IPS DF 4.7 (cell line): Measurements from ENCODE around the gene DIO3.

Source experiments
- DNase-seq: peaks from one replicate; pipeline ENCODE4 v3.0.0-alpha.2; 2013; ENCODE audit warnings: low spot score; ENCODE audit errors: extremely low read depth

Gene DIO3

GRCh38 chr14:101561145-101561896 is at the start of gene DIO3:
DIO3 (plus strand) TSS chr14:101561495.
- DNase-seq, result no peak

DNA sequence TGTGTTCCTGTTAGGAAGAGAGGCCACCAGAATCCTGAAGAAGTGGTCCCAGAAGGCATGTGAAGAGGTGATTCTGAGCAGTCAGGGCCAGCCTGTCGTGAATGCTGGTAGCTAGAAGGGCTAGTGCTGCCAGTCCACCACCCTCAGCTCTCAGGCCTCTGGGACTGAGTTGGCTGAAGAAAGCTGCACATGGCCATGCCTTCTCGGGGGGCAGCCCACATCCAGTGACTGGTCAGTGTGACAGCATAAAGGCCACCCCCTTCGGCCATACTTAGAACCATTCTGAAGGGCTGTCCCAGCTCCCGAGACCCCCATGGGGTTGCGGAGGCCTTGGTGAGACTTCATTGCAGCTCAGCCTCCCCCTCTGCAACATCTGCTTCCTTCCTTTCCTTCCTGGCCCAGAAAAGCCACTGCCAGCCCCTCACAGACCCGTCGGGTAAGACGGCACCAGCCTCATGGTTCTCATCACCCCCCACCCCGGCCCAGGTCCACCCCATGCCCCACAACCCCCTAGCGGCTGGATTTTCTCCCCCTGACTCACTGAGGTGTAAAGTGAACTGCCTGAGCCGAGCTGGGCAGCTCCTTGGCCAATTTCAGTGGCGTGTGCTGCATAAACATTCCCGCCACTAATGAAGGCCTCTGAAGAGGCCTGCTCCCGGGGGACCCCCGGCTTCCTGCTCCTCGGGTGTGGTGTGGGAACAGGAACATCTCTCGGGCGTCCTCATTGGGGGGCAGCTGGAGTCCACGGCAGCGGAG is 49.5 kb upstream of the DIO3 start:
- no peak for DNase-seq

- DNase-seq, result no peak
These were observed 49.0 kb upstream of the DIO3 start for GRCh38 chr14:101512376-101512695.

DNA sequence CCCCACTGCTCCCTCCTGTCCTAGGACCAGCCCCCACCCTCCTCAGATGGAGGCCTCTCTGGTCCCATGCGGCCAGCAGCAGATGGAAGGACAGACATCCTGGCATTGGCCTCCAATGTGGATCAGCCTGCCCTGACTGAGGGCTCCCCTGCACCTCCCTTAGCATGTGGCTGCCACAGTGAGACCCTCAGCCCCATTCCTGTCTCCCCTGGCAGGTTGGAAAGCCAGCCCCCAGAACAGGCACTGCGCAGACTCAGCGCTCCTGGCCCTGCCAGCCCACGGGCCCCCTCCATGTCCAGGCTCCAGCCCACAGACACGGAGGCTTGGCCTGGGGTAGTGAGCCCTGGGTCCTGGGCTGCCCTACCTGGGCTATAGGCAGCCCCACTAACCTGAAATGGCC is 47.2 kb upstream of the DIO3 start:
- no peak for DNase-seq

GRCh38 chr14:101516401-101516800 is 44.9 kb upstream of the DIO3 start:
- no peak for DNase-seq

DNA sequence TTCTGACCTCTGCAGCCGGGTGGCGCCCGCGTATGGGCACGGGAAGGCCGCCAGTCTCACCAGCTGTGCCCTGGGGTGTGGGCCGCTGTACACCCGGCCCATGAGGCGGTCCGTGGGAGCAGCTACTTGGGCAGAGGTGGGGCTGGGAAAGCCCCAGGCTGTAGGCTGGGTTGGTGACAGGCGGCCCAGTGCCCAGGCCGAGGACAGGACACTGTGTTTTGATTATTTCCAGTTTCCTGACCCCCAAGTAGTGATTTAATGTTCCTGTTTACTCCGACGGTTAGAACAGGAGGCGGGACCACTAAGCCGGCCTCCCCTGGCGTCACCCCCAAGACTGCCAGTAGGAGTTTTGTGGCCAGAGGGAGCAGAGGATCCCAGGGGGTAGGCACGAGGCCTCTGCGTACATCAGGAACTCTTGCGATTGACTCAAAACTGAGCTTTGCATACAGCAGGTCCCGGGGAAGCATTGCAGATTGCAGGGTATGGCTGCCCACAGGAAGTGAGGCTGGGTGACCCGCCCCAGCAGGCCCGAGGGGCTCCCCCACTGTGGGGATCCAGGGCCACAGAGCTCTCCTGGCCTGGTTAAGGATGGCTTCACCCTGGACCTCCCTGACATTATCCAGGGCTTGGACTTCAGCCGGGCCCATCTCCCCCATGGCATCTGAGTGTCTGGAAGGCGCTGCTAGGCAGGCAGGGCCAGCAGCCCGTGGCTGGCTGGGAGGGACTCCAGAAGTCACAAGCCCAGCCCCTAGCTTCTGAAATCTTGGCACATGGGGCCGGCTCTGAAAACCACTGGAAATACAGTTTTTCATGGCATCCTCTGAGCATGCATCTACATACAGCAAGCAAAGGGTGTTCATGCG is 42.5 kb upstream of the DIO3 start:
- DNase-seq, result no peak

DNA sequence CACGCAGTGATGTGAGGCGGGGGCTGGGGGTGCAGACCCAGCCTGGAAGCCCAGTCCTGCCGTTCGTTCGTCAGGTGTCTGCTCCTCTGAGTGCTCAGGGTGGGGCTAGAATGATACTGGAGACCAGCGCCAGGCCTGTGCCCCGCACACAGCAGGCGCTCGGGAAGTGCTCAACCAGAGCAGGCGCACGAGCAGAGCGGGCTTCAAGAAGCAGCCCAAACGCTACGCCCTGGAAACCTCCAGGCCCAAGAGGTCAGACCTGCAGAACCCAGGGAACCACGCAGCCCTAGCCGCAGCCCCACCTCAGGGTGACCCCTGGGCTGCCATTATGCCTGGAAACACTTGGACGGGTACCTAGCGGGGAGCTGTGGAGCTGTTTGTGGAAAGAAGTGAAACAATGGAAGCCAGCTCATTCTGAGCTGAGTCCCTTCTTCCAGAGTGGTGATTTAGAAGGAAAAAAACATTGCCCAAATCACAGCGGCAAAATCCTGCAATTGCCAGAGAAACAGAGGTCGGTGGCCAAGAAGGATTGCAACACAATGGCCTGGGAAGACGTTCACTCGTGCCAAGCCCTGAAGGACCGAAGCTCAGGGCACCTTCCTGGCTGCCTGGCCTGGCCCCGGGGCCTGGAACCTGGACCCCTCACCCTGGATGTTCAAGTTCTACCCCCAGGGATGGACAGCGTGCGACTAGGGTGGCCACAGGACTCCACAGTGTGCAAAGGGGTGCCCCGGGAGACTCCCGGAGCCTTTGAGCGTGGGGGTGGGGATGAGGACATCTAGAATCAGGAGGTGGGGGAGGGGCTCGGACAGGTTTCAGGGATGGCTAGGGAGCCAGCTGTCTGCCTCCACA is 40.4 kb upstream of the DIO3 start:
- DNase-seq, result no peak

- no peak for DNase-seq
These were observed 39.8 kb upstream of the DIO3 start for GRCh38 chr14:101521473-101521915.

- DNase-seq, result no peak
These were observed 39.3 kb upstream of the DIO3 start for GRCh38 chr14:101521978-101522377.

- DNase-seq, result no peak
These were observed 35.4 kb upstream of the DIO3 start for GRCh38 chr14:101525640-101526527.

- DNase-seq, result no peak
These were observed 33.3 kb upstream of the DIO3 start for GRCh38 chr14:101527987-101528386.

- no peak for DNase-seq
These were observed 32.2 kb upstream of the DIO3 start for GRCh38 chr14:101529079-101529478.

- no peak for DNase-seq
These were observed 27.1 kb upstream of the DIO3 start for GRCh38 chr14:101534198-101534597.

DNA sequence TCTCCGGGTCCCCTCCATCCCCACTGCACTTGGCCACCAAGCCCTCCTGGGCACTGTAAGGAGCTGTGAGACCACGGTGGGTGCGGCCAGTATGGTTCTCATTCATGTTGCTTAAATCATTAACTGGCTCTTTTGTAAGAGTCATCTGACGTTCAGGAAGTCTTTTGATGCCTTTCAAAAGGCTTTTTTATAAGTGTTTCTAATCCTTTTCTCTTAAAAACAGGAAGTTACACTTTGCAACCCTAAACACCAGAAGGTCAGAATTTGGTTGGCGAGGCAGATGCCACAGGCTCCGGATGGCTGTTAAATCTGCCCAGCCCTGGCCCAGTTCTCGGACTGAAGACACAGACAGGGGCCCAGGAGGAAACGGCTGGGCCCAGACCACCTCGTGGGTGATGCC is 26.1 kb upstream of the DIO3 start:
- DNase-seq, result no peak

DNA sequence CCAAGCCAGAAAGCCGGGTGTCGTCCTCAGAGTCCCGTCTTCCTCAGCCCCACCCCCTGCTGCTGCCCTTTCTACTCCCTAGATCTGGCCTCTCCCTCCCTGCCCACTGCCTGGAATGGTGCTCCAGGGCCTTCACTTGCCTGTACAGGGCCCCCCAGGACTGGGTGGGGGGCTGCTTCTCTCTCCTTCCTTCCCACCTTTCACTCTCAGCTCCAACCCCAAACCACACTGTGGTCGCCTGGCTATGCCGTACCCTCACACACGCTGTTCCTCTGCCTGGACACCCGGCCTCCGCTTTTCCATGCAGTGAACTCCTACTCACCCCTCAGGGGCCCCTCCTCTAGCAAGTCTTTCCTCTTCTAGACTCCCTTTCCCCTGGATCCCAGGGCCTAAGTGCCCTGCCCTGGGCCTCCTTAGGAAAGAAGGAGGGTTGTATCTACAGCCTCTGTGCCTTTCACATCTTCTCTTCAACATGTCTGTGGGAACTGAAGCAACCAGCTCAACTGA is 25.5 kb upstream of the DIO3 start:
- DNase-seq, result no peak

DNA sequence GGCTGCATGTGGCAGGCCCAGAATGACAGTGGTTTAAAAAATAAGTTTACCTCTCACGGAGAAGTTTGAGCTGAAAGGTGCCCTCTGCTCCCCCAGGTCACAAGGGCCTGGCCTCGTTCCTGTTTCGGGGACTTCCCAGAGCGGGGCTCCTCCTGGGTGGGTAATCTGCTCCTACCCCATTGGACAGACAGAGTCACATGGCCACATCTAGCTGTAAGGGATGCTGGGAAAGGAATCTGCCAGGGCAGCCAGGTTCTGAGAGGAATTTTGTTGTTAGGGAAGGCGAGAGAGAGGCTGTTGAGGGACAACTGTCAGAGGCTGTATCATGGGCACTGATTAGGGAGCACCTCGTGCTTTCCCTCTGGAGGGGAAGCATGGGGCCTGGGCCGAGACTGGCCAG is 24.0 kb upstream of the DIO3 start:
- no peak for DNase-seq

GRCh38 chr14:101538878-101539277 is 22.4 kb upstream of the DIO3 start:
- DNase-seq, result no peak

DNA sequence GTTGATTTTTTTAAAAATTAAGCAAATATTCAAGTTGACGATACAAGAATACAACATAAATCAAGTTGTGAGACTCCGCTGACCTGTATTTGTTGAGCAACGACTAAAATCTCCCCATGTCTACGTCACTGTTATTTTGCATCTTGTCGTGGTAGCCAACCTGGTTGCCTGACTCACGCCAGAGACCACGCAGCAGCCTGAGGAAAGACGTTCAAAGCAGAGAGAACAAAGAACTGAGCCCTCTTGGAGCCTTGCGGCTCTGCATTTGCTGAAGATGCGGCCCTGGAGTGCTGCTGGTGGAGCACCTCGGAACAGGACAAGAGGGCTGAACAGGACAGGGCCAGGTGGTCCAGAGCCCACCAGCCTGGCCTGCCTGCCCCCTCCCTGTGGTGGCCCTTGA is 21.4 kb upstream of the DIO3 start:
- no peak for DNase-seq

GRCh38 chr14:101540481-101541462 is 20.5 kb upstream of the DIO3 start:
- no peak for DNase-seq
